Ramos (cell line): ENCODE data around the gene COA4.
"Not testable (repeated sequence)": the region's sequence is repeated elsewhere in the genome, so short reads cannot be mapped to it uniquely, and the experiment has no call there.

Experiments used
- in situ Hi-C: fragments of 300-500 bp; cut with MboI; formaldehyde crosslinking; loops from one replicate; pipeline ENCODE4 v1.14.3; 2022; ENCODE audit warnings: low sequenced_read_pairs; ENCODE audit not compliant: unreplicated experiment

Gene COA4

GRCh38 chr11:73876424-73877310 is at the start of gene COA4, which contains the start of gene PAAF1:
TSS of gene COA4 (minus strand) at chr11:73876846. CDS start at chr11:73873378, 3,468 bp downstream.
TSS of gene PAAF1 (plus strand) at chr11:73876999. CDS start at chr11:73877022, 23 bp downstream.
- in situ Hi-C loops, result no loop called here

DNA sequence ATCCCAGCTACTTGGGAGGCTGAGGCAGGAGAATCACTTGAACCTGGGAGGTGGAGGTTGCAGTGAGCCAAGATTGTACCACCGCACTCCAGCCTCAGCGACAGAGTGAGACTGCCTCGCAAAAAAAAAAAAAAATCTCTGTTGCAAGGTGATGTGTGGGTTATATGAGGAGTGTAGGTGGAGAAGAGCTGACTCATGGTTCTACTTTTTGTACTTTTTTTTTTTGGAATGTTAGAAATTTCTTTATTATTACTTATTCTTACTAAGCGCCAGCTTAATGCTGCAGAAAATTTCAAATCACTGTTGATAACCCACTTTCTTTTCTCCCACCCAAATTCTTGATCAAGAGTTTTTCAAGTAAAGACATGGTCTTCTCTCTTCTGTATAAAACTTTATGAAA is 44.5 kb upstream of the COA4 start:
- in situ Hi-C loops, result no loop called here

DNA sequence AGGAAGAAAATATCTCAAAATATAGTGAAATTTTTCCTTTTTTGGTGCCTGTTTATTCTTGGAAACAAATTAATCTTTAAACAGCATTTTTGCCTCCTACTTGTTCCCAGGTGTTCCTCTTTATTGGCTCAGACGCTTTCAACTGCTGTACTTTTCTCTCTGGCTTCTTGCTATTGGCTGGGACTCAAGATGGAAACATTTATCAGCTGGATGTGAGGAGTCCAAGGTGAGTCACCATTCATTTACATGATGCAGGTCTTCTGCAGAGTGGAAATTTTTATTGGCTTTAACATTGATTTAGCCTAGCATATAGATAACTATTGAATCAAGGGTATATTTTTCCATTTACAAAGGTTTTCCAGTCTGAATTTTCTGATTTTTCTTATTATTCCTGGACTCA is 39.8 kb upstream of the COA4 start:
- in situ Hi-C loops, result no loop called here

GRCh38 chr11:73914284-73914683 is 37.6 kb upstream of the COA4 start:
- in situ Hi-C loops, result no loop called here

DNA sequence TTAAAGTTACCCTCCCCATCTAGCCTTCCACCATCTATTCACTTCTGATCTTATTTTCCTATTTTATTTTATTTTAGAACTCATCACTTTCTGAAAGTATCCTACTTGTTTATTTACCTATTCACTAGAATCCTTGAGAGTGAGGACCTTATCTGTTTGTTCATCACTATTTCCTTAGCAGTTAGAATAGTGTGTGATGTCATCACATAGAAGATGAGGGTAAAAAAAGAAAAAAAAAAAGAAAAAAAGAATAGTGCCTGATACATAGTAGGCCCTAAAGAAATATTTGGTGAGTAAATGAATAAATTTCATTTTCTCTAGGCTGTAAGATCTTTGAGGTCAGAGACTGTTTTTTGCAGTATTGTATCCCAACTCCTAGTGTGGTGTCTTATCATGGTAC is 36.8 kb upstream of the COA4 start:
- in situ Hi-C loops, result no loop called here

- in situ Hi-C loops, result no loop called here
Measured at GRCh38 chr11:73912026-73912425, 35.4 kb upstream of the COA4 start.

DNA sequence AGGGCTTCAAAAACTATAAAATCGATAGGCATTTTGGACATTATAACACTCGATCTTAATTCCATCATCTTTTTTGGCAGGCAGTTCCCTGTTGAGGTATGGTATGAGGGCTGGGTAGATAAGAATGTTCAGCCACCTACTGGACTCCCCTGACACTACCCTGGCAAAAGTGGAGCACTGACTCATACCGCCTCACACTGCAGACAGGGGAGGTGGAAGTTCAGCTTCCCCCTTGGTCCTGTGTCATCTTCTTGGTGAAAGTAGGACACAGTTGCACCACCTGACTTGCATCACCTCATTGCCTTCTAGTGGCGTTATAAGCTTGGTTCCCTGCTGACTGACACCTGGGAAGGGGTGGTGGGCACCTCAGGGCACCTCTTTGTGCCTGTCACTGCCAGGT is 30.5 kb upstream of the COA4 start:
- in situ Hi-C loops, result no loop called here

DNA sequence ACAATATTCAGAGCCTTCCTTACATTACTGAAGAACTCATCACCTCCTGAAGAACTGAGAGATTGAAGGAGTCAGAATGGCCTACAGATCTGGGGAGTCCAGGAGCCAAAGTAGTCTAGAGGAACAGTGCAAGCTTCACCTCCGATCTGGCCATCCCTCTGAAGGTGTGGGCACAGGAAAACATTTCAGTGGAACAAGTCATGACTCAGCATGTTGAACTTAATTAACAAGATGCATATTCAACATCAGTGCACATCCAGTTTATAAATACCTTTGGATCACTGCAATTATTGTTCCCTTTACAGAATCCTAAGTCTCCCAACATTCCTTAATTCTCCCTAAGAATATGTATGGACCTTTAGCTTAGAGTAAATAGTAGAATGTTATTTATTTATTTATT is 25.7 kb upstream of the COA4 start:
- in situ Hi-C loops, result no loop called here

DNA sequence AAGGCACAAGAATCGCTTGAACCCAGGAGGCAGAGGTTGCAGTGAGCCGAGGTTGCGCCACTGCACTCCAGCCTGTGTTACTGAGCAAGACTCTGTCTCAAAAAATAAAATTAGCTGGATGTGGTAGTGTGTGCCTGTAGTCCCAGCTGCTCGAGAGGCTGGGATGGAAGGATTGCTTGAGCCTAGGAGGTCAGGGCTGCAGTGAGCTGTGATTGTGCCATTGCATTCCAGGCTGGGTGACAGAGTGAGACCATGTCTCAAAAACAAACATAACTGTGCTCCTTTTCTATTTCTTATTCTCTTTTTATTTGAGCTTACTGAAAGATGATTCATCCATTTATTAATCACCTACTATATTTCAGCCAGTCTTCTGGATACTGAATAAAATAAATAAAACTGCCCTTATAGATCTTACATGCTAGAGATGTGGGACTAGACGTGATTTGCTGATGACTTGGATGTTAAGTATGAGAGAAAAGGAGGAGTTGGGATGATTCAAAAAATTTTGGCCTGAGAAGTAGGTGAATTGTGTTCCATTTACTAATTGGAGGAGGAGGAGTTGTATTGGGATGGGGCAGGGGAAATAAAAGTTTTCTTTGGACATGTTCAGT is 18.2 kb upstream of the COA4 start:
- in situ Hi-C loops, result no loop called here

GRCh38 chr11:73893041-73893440 is 16.4 kb upstream of the COA4 start:
- in situ Hi-C loops, result no loop called here

- in situ Hi-C loops, result no loop called here
Measured at GRCh38 chr11:73889536-73889935, 12.9 kb upstream of the COA4 start.

GRCh38 chr11:73889019-73889418 is 12.4 kb upstream of the COA4 start:
- in situ Hi-C loops, result no loop called here

DNA sequence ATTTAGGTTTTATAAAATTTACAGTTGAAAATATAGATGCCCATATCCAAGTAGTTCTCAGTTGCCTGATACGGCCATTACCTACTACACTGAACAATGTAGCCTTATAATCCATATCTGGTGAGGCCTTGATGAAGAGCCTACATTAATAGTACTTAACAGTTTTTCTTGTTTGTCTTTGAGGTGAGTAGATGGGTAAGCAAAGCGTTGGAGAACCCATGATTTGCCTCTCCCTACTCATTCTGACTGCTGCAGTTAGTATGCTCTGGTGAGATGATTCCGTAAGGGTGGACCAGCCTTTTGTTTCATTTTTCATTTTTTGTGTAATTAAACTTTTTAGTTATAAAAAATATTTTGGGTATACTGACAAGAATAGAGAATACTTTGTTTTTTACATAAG is 11.6 kb upstream of the COA4 start:
- in situ Hi-C loops, result no loop called here

- in situ Hi-C loops, result no loop called here
Measured at GRCh38 chr11:73883856-73884255, 7.2 kb upstream of the COA4 start.

DNA sequence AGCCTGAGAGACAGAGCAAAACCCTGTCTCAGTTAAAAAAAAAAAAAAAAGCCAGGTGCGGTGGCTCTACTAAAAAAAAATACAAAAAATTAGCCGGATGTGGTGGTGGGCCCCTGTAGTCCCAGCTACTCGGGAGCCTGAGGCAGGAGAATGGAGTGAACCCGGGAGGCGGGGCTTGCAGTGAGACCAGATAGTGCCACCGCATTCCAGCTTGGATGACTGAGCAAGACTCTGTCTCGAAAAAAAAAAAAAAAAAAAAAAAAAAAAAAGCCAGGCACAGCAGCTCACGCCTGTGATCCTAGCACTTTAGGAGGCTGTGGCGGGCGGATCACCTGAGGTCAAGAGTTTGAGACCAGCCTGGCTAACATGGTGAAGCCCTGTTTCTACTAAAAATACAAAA is 3.8 kb upstream of the COA4 start:
- in situ Hi-C loops, result not testable (repeated sequence)

DNA sequence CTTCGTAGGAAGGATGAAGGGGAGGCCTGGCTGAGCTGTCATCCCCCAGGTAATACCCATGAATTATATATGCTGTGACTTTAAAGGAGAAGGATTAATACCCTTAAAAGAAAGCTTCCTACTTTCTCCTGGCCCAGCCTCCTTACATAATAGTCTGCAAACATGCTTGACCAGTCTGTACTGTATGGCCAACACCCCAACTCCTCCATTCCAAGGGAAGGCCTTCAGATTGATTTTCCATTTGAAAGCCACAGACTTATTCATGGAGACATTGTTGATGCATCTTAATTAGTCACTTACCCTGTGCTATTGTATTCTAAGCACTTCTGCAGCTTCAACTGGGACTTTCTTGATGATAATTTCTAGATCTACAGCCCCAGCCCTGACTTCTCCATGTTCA is 2.1 kb upstream of the COA4 start:
- in situ Hi-C loops, result no loop called here

DNA sequence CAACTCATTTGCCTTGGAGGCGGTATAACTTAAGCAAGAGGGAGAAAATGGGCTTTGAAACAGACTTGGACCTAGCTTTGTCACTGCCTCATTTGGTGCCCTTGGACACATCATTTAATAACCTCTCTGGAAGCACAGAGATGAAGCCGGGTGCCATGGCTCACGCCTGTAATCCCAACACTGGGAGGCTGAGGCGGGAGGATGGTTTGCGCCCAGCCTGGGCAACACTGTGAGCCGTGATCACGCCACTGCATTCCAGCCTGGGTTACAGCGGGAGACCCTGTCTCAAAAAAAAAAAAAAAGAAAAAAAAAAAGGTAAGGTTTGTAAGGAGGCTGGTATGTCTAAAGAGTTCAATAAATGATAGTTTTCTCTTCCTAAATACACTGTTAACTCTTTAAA is 806 bp downstream of the COA4 start:
- in situ Hi-C loops, result no loop called here

DNA sequence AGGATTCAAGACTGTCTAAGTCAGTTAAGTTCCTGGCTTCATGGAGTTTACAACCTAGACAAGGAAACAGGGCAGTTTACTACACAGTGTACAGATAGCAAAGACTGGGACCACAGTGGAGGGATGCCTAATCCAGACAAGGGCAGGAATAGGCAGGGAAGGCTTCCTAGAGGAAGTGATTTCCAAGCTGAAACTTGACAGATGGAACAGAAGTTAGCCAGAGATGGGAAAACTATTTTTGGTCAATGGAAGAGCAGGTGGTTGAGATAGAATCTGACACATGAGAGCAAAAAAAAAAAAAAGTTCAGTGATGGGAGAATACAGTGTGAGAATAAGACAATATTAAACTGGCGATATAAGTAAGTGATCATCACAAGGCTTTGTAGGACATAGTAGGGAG is 1.3 kb downstream of the COA4 start:
- in situ Hi-C loops, result no loop called here

GRCh38 chr11:73872749-73873357 is 3.8 kb downstream of the COA4 start:
- in situ Hi-C loops, result no loop called here

- in situ Hi-C loops, result no loop called here
Measured at GRCh38 chr11:73870261-73870660, 6.4 kb downstream of the COA4 start.

DNA sequence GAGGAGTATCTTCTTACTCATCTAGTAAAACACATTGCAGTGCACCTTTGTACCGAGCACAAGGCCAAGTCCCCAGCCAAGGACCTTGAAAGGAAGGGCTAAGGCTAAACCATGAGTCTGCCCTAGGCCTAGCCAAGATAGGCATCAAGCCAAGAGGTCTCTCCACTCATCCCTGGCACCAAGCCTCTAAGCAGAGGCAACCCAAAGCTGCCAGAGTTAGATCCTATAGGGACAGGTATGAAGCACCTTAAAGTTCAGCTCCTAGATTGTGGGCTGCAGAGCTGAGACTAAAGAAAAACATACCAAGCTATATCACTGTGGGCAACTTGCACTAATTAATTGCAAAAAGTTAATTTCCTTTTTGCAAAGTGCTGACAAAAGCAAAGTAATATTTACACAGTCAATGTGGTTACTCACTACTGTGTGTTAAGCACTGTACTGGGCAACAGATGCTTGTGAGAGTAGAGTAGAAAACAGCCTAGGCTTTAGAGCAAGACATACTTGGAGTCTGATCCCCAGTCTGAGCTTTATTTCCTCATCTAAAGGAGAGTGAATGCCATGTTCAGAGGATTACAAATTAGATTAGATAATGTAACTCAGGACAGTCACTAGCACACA is 7.2 kb downstream of the COA4 start:
- in situ Hi-C loops, result no loop called here
